Body of pancreas (tissue), 4 donors: ENCODE data around the gene CHRDL1. TPM values are rescaled to one million over a fixed set of nuclear protein-coding genes. Genes with fewer than 3 reads are reported as not detected.
"Not testable (repeated sequence)": the region's sequence is repeated elsewhere in the genome, so short reads cannot be mapped to it uniquely, and the experiment has no call there.

Source experiments
- ATAC-seq: fragments of 150-250 bp; one replicate; pipeline ENCODE4 v1.9.1; 2016
- DNase-seq, 4 donors: peaks; one replicate each; pipeline ENCODE4 v3.0.0-alpha.2; 2019
- H3K27ac ChIP-seq, 4 donors: fragments of 200-600 bp; sonication (generic); 1 replicate in 3 of 4; 2 replicates in 1 of 4; pipeline versions ENCODE4 v1.5.1 to v1.6.1; 2016 to 2019; ENCODE audit warnings: mild to moderate bottlenecking in 1 of 4, mixed read lengths in 1 of 4, moderate library complexity in 1 of 4
- H3K27me3 ChIP-seq, 2 donors: fragments of 200-600 bp; sonication (generic); one replicate each; pipeline ENCODE4 v1.6.0; 2016; ENCODE audit warnings: mild to moderate bottlenecking in 1 of 2
- H3K36me3 ChIP-seq, 2 donors: fragments of 200-600 bp; sonication (generic); replicated peaks in 1 of 2; 2 replicates each; pipeline ENCODE4 v1.5.1; 2016; ENCODE audit warnings: low read depth in 2 of 2; ENCODE audit not compliant: insufficient read depth in 1 of 2
- H3K4me1 ChIP-seq: fragments of 200-600 bp; sonication (generic); one replicate; pipeline ENCODE4 v1.6.0; 2016
- H3K4me3 ChIP-seq, 2 donors: fragments of 200-600 bp; sonication (generic); 1 replicate in 1 of 2; 2 replicates in 1 of 2; pipeline ENCODE4 v1.5.1; 2016 to 2019
- H3K9me3 ChIP-seq, 3 donors: fragments of 200-600 bp; sonication (generic); 1 replicate in 2 of 3; 2 replicates in 1 of 3; pipeline ENCODE4 v1.5.1; 2016
- POLR2A ChIP-seq, 3 donors: fragments of 450-650 bp; IDR thresholded peaks; one replicate each; pipeline ENCODE4 v1.6.1; 2016; ENCODE audit warnings: antibody characterized with exemption in 3 of 3, mild to moderate bottlenecking in 2 of 3
- WGBS, 2 donors: methylation state at CpG; one replicate each; pipeline ENCODE4 v1.1.5; 2017; 5-methylcytosine and 5-hydroxymethylcytosine counted together
- intact Hi-C: fragments of 100-400 bp; cut with DNase I; formaldehyde crosslinking; loops from one replicate; pipeline ENCODE4 v1.15.1; 2023
- total RNA-seq, 2 donors: library from RNA; depleted of rRNA; stranded (reverse); fragments of >200 nt; gene quantifications; one replicate each; pipeline ENCODE4 v1.1.0, GENCODE V29; 2016
- TF ChIP-seq, protein P1 (sequence below), 7 experiments: fragments of 450-650 bp in 4 of 7; fragments of 200-600 bp in 3 of 7; sonication (generic) in 3 of 7; IDR thresholded peaks; one replicate each; pipeline ENCODE4 v1.5.1; 2016 to 2019; ENCODE audit warnings: antibody characterized with exemption in 7 of 7

The CHRDL1 gene
- 10 to 100 TPM; 13.0 to 16.5 TPM for total RNA-seq

GRCh38 chrX:110795645-110796406, at the start of gene CHRDL1:
Gene CHRDL1 (minus strand): TSS chrX:110795817. CDS start chrX:110792181, 3,636 bp downstream.
- DNase-seq (peak; percentile 51 to 69 (median 56)), ATAC-seq (peak; percentile 75)
- H3K36me3 ChIP-seq: no peaks in the 10 kb centered on the region
- H3K9me3 ChIP-seq: no peaks in the 10 kb centered on the region
- H3K27me3 ChIP-seq: no peaks in the 10 kb centered on the region
- no peaks in the 10 kb centered on the region for H3K4me1 ChIP-seq
- intact Hi-C loops: no loop called here
- peak within 1 kb of the TSS in 1 of 2 donors; percentile 10 for H3K4me3 ChIP-seq
- no peak within 1 kb of the TSS for H3K27ac ChIP-seq
- TF ChIP-seq POLR2A (IDR thresholded peaks at IDR 0.05): peak in 1 of 3 donors; percentile 28
- TF ChIP-seq, protein P1, sequence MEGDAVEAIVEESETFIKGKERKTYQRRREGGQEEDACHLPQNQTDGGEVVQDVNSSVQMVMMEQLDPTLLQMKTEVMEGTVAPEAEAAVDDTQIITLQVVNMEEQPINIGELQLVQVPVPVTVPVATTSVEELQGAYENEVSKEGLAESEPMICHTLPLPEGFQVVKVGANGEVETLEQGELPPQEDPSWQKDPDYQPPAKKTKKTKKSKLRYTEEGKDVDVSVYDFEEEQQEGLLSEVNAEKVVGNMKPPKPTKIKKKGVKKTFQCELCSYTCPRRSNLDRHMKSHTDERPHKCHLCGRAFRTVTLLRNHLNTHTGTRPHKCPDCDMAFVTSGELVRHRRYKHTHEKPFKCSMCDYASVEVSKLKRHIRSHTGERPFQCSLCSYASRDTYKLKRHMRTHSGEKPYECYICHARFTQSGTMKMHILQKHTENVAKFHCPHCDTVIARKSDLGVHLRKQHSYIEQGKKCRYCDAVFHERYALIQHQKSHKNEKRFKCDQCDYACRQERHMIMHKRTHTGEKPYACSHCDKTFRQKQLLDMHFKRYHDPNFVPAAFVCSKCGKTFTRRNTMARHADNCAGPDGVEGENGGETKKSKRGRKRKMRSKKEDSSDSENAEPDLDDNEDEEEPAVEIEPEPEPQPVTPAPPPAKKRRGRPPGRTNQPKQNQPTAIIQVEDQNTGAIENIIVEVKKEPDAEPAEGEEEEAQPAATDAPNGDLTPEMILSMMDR (IDR thresholded peaks at IDR 0.05): no peak
- WGBS, 2 donors: 3% methylated on average over 40 of the region's 60 CpGs; no CpG with 5 or more reads in 1 of the 2 donors

- Histone ChIP-seq H3K36me3 (no peaks in the 10 kb centered on the region), H3K4me3 (no peak overlapping the region), H3K4me1 (no peaks in the 10 kb centered on the region), H3K27ac (no peak overlapping the region), H3K9me3 (no peaks in the 10 kb centered on the region), H3K27me3 (no peaks in the 10 kb centered on the region)
- DNase-seq (no peak), ATAC-seq (no peak)
- no peak for TF ChIP-seq POLR2A (IDR thresholded peaks at IDR 0.05)
- TF ChIP-seq, protein P1 (IDR thresholded peaks at IDR 0.05): no peak
- WGBS, 2 donors: 71 to 100% methylated on average over 1 of the region's 1 CpG
- intact Hi-C loops: no loop called here
Measured at GRCh38 chrX:110836982-110837381, 41.4 kb upstream of the CHRDL1 start.

DNA sequence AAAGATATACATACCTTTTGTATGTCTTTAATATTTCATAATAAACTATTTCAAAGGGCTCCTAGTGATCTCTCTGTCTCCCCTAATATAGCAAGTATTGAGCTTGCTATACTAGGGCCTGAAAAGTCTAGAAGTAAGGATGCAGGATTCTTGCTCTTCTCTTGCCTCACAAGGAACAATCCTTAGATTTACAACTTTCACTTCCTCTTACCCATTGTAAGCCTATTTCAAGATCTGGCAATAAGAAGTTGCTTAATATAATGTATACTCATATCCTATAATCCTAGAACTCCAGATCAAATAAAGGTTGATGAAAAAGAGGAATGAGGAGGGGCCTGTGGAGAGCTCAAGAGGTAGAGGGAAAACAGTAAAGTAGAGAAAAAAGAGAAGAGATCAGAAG, 40.8 kb upstream of the CHRDL1 start:
- Histone ChIP-seq H3K9me3 (no peaks in the 10 kb centered on the region), H3K27me3 (no peaks in the 10 kb centered on the region), H3K4me1 (no peaks in the 10 kb centered on the region), H3K27ac (no peak overlapping the region), H3K36me3 (no peaks in the 10 kb centered on the region), H3K4me3 (no peak overlapping the region)
- no peak for DNase-seq
- no peak for ATAC-seq
- intact Hi-C loops: no loop called here
- no peak for TF ChIP-seq POLR2A (IDR thresholded peaks at IDR 0.05)
- TF ChIP-seq, protein P1 (IDR thresholded peaks at IDR 0.05): no peak

- H3K4me3 ChIP-seq: no peak overlapping the region
- intact Hi-C loops: no loop called here
- TF ChIP-seq, protein P1 (IDR thresholded peaks at IDR 0.05): no peak
- no peak for TF ChIP-seq POLR2A (IDR thresholded peaks at IDR 0.05)
- no peaks in the 10 kb centered on the region for H3K36me3 ChIP-seq
- H3K9me3 ChIP-seq: no peaks in the 10 kb centered on the region
- no peaks in the 10 kb centered on the region for H3K4me1 ChIP-seq
- DNase-seq (no peak), ATAC-seq (no peak)
- WGBS, 2 donors: 31 to 73% methylated on average over 1 of the region's 1 CpG
- no peaks in the 10 kb centered on the region for H3K27me3 ChIP-seq
- no peak overlapping the region for H3K27ac ChIP-seq
Measured at GRCh38 chrX:110836001-110836400, 40.4 kb upstream of the CHRDL1 start.

- no peak for DNase-seq
- Histone ChIP-seq H3K27me3 (no peaks in the 10 kb centered on the region), H3K4me3 (no peak overlapping the region), H3K27ac (no peak overlapping the region), H3K9me3 (no peaks in the 10 kb centered on the region), H3K36me3 (no peaks in the 10 kb centered on the region), H3K4me1 (no peaks in the 10 kb centered on the region)
- ATAC-seq: no peak
- TF ChIP-seq, protein P1 (IDR thresholded peaks at IDR 0.05): no peak
- no peak for TF ChIP-seq POLR2A (IDR thresholded peaks at IDR 0.05)
- 86 to 93% methylated on average over 2 of the region's 2 CpGs for WGBS, 2 donors
- intact Hi-C loops: no loop called here
Measured at GRCh38 chrX:110825972-110826371, 30.4 kb upstream of the CHRDL1 start.

GRCh38 chrX:110816543-110816942, 20.9 kb upstream of the CHRDL1 start:
- H3K27me3 ChIP-seq, ATAC-seq, DNase-seq, H3K4me3 ChIP-seq, H3K4me1 ChIP-seq, H3K27ac ChIP-seq, intact Hi-C loops, H3K9me3 ChIP-seq, H3K36me3 ChIP-seq: not testable (repeated sequence)
- 94% methylated on average over 1 of the region's 1 CpG; no CpG with 5 or more reads in 1 of the 2 donors for WGBS, 2 donors
